ENCODE measurements around the gene PLEKHA7. TPM values are rescaled to one million over a fixed set of nuclear protein-coding genes. Genes with fewer than 3 reads are reported as not detected.

The PLEKHA7 gene
- total RNA-seq, 2 donors from 2014 or later: 55.6 to 65.9 TPM

DNA sequence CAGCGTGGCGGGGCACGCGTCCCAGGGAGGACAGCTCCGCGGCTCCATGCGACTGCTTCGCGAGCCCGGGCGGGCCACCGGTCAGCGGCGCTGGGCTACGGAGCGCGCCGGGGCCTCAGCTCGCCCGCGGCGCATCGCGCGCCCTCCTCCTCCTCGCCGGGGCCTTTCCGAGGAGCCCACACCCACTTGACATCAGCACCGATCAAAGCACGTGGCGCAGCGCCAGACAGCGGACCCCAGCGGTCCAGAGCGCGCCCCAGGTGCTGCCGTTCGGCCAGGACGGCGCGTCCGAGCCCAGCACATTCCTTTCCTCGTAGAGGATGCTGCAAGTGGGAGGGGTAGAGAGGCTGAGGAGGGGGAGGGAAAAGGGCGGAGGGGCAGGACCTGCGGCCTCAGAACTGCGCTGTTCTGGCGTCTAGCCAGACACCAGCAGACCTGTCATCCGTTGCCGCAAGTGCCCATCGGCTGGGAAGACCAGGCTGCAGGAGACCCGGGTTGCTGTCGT lies 88.6 kb downstream of the PLEKHA7 start:
- H3K27me3 ChIP-seq: no peaks in the 10 kb centered on the region
- H3K9ac ChIP-seq (ENCODE audit: low read depth in 2 of 2, low read length in 2 of 2): peak overlapping the region; percentile 76 to 85
- peak; percentile 62 for DNase-seq
- H3K4me1 ChIP-seq: peaks cover 8% of the 10 kb centered on the region
- peak overlapping the region; percentile 73 for H3K27ac ChIP-seq
- peak overlapping the region; percentile 34 for H3K4me3 ChIP-seq
- H3K36me3 ChIP-seq: no peaks in the 10 kb centered on the region
- TF ChIP-seq, protein P1, sequence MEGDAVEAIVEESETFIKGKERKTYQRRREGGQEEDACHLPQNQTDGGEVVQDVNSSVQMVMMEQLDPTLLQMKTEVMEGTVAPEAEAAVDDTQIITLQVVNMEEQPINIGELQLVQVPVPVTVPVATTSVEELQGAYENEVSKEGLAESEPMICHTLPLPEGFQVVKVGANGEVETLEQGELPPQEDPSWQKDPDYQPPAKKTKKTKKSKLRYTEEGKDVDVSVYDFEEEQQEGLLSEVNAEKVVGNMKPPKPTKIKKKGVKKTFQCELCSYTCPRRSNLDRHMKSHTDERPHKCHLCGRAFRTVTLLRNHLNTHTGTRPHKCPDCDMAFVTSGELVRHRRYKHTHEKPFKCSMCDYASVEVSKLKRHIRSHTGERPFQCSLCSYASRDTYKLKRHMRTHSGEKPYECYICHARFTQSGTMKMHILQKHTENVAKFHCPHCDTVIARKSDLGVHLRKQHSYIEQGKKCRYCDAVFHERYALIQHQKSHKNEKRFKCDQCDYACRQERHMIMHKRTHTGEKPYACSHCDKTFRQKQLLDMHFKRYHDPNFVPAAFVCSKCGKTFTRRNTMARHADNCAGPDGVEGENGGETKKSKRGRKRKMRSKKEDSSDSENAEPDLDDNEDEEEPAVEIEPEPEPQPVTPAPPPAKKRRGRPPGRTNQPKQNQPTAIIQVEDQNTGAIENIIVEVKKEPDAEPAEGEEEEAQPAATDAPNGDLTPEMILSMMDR (IDR thresholded peaks at IDR 0.05): no peak
- intact Hi-C loops (cut with DNase I): no loop called here
- no peaks in the 10 kb centered on the region for H3K9me3 ChIP-seq

GRCh38 chr11:16924826-16925560 lies 89.2 kb downstream of the PLEKHA7 start:
- H3K4me1 ChIP-seq: peaks cover 8% of the 10 kb centered on the region
- H3K36me3 ChIP-seq: no peaks in the 10 kb centered on the region
- TF ChIP-seq, protein P1 (IDR thresholded peaks at IDR 0.05): no peak
- no peaks in the 10 kb centered on the region for H3K27me3 ChIP-seq
- intact Hi-C loops (cut with DNase I): no loop called here
- no peaks in the 10 kb centered on the region for H3K9me3 ChIP-seq
- peak; percentile 86 for DNase-seq
- H3K27ac ChIP-seq: peak overlapping the region; percentile 73
- H3K9ac ChIP-seq (ENCODE audit: low read depth in 2 of 2, low read length in 2 of 2): peak overlapping the region; percentile 76 to 85
- H3K4me3 ChIP-seq: peak overlapping the region; percentile 34

DNA sequence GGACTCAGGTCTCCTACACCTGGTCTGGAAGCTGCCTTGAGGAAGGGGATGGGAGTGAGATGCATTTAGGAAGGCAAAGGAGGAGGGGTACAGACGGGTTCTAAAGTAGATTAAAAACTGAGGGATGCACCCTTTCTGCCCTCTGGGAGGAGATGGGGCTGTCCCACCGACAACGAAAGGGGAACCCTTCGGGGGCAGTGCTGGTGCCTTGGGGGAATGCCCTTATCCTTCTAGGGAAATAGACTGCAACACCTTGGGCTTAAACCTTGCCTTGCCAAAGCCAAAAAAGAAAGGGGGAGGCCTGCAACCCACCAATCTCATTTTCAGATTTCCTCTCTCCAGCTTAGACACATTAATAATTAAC lies 89.8 kb downstream of the PLEKHA7 start:
- Histone ChIP-seq H3K9ac (ENCODE audit: low read depth in 2 of 2, low read length in 2 of 2) (peak overlapping the region in 1 of 2 donors; percentile 85), H3K4me3 (peak overlapping the region; percentile 34), H3K27me3 (no peaks in the 10 kb centered on the region), H3K27ac (peak overlapping the region; percentile 73), H3K36me3 (no peaks in the 10 kb centered on the region), H3K4me1 (peaks cover 8% of the 10 kb centered on the region), H3K9me3 (no peaks in the 10 kb centered on the region)
- TF ChIP-seq, protein P1 (IDR thresholded peaks at IDR 0.05): no peak
- intact Hi-C loops (cut with DNase I): no loop called here
- peak; percentile 25 for DNase-seq

- intact Hi-C loops (cut with DNase I): no loop called here
- peak overlapping the region in 1 of 2 donors; percentile 85 for H3K9ac ChIP-seq (ENCODE audit: low read depth in 2 of 2, low read length in 2 of 2)
- peak overlapping the region; percentile 73 for H3K27ac ChIP-seq
- TF ChIP-seq, protein P1 (IDR thresholded peaks at IDR 0.05): no peak
- H3K36me3 ChIP-seq: no peaks in the 10 kb centered on the region
- no peaks in the 10 kb centered on the region for H3K9me3 ChIP-seq
- peaks cover 8% of the 10 kb centered on the region for H3K4me1 ChIP-seq
- H3K4me3 ChIP-seq: no peak overlapping the region
- no peaks in the 10 kb centered on the region for H3K27me3 ChIP-seq
- DNase-seq: peak; percentile 80
These were observed 90.2 kb downstream of the PLEKHA7 start for GRCh38 chr11:16923987-16924386.

DNA sequence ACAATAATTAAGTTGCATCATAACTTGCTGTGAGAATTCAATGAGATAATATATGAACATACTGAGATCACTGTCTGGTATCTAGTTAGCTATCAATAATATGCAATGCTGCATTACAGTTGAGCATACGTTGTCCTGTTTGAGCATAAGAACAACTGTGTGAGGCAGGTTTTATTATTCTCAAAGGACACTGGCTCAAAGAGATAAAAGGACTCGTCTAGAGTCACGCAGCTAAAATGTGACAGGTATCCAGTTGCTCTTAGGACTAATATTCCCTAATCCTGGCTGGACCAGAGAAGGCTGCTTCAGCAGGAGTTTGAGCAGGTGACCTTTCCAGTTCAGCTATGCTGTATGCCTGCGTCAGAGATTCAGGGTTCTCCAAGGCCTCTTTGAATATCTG lies 92.5 kb downstream of the PLEKHA7 start:
- Histone ChIP-seq H3K9ac (ENCODE audit: low read depth in 2 of 2, low read length in 2 of 2) (no peak overlapping the region), H3K36me3 (no peaks in the 10 kb centered on the region), H3K4me3 (no peak overlapping the region), H3K4me1 (peaks cover 8% of the 10 kb centered on the region), H3K27ac (no peak overlapping the region), H3K9me3 (no peaks in the 10 kb centered on the region), H3K27me3 (no peaks in the 10 kb centered on the region)
- DNase-seq: no peak
- intact Hi-C loops (cut with DNase I): no loop called here
- TF ChIP-seq, protein P1 (IDR thresholded peaks at IDR 0.05): no peak
